Prostate gland (tissue), 2 donors: ENCODE measurements around the gene CAPSL. TPM values are rescaled to one million over a fixed set of nuclear protein-coding genes. Genes with fewer than 3 reads are reported as not detected.
"Not testable (repeated sequence)": the region's sequence is repeated elsewhere in the genome, so short reads cannot be mapped to it uniquely, and the experiment has no call there.

Experiments used
- DNase-seq: peaks from one replicate; pipeline ENCODE4 v3.0.0-alpha.2; 2019; ENCODE audit warnings: low spot score
- H3K27ac ChIP-seq, 2 donors: fragments of 200-600 bp; sonication (generic); 2 replicates each; pipeline ENCODE4 v1.5.1; 2017 to 2019
- H3K27me3 ChIP-seq: fragments of 200-600 bp; sonication (generic); replicated peaks from 2 replicates; pipeline ENCODE4 v1.5.1; 2019; ENCODE audit not compliant: insufficient read depth
- H3K36me3 ChIP-seq, 2 donors: fragments of 200-600 bp; sonication (generic); 1 replicate in 1 of 2; 2 replicates in 1 of 2; pipeline versions ENCODE4 v1.5.1 to v1.8.1; 2017 to 2019
- H3K4me1 ChIP-seq: fragments of 200-600 bp; sonication (generic); replicated peaks from 2 replicates; pipeline ENCODE4 v1.5.1; 2019
- H3K4me3 ChIP-seq, 2 donors: fragments of 200-600 bp; sonication (generic); 2 replicates each; pipeline ENCODE4 v1.5.1; 2017 to 2019
- H3K9me3 ChIP-seq: fragments of 200-600 bp; sonication (generic); 2 replicates; pipeline ENCODE4 v1.5.1; 2017
- CTCF ChIP-seq, 4 experiments: fragments of 200-600 bp in 2 of 4; fragments of 450-650 bp in 2 of 4; sonication (generic) in 2 of 4; IDR thresholded peaks; 1 replicate in 3 of 4; 2 replicates in 1 of 4; pipeline ENCODE4 v1.5.1; 2016 to 2019; ENCODE audit warnings: antibody characterized with exemption in 4 of 4, mild to moderate bottlenecking in 2 of 4, moderate library complexity in 2 of 4
- POLR2A ChIP-seq: fragments of 450-650 bp; IDR thresholded peaks from one replicate; pipeline ENCODE4 v1.6.1; 2016; ENCODE audit warnings: antibody characterized with exemption, mild to moderate bottlenecking
- POLR2AphosphoS5 ChIP-seq: sonication (generic); formaldehyde crosslinking; IDR thresholded peaks from one replicate; pipeline ENCODE4 v1.6.1; 2017; ENCODE audit warnings: antibody characterized with exemption
- whole genome bisulfite sequencing: methylation state at CpG from one replicate; pipeline ENCODE4 v1.1.5; 2018; 5-methylcytosine and 5-hydroxymethylcytosine counted together
- intact Hi-C: fragments of 100-400 bp; cut with DNase I; formaldehyde crosslinking; loops from one replicate; pipeline ENCODE4 v1.14.2; 2022
- small RNA-seq, 2 donors: library from RNA; depleted of rRNA; stranded (forward); fragments of <200 nt; gene quantifications; one replicate each; pipeline ENCODE3, GENCODE V24; 2016
- total RNA-seq, 2 donors: library from RNA; depleted of rRNA; stranded (reverse); fragments of >200 nt; gene quantifications; one replicate each; pipeline ENCODE4 v1.1.0, GENCODE V29; 2016

CAPSL gene
- total RNA-seq, 2 donors from 2014 or later: not detected

DNA sequence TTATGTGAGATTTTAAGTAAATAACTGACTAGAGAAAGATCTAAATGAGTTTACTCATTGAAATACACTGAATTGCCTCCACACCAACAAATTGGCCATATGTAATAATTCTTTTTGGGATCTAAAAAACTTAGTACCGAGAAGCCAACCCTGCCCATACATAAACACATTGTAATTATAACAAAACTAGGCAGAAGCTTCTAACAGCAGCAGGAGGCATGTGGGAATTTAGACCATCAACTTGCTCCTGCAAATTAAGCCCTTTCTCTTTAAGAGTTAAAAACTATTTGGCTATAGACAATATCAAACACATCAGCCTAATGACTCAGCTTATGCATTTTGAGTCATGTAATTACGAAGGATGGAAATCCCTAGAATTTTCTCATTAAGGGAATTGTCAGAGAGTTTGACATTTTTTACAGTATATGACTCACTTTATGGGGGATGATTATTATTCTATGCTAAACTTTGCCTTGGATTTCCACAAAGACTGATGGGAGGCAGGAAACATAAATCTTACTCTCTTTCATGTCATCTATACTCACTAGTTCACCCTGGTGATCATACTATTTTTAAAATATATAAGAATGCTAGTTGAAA, 80.7 kb downstream of the CAPSL start:
- H3K27ac ChIP-seq: no peak overlapping the region
- WGBS: 52% methylated on average over 2 of the region's 2 CpGs
- H3K4me3 ChIP-seq: no peak overlapping the region
- TF ChIP-seq CTCF (IDR thresholded peaks at IDR 0.05) (no peak), POLR2AphosphoS5 (no peak), POLR2A (no peak)
- H3K27me3 ChIP-seq: no peaks in the 10 kb centered on the region
- no peaks in the 10 kb centered on the region for H3K4me1 ChIP-seq
- no peaks in the 10 kb centered on the region for H3K36me3 ChIP-seq
- intact Hi-C loops: no loop called here
- H3K9me3 ChIP-seq: no peaks in the 10 kb centered on the region
- no peak for DNase-seq

DNA sequence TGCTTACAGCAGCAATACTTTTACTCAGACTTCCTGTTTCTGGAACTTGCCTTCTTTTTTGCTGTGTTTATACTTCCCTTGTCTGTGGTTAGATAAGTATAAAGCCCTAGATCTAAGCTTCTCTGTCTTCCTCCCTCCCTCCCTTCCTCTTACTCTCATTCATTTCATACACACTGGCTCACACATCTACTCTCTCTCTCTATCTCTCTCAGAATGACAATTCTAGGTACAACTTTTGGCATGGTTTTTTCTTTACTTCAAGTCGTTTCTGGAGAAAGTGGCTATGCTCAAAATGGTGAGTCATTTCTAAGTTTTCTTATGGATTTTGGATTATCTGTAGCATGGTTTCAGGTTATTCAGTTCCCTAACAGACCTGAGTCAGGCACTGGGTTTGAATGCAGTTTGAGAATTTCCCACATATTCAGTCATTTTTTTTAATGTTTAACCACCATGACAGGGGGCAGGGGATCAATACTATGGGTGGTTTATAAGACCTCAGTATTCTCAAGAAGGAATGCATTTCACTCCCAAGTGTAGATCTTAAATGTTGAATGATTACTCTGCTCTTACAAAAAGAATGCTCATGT, 81.6 kb downstream of the CAPSL start, which contains the start of gene IL7R:
Gene IL7R, plus strand, starts transcription at position 127 of the 587 bp plus-strand sequence. Its CDS starts 87 bp downstream, at position 214.
- no peak for TF ChIP-seq CTCF (IDR thresholded peaks at IDR 0.05)
- no peak for TF ChIP-seq POLR2AphosphoS5
- TF ChIP-seq POLR2A: no peak
- Histone ChIP-seq H3K27me3 (no peaks in the 10 kb centered on the region), H3K9me3 (no peaks in the 10 kb centered on the region), H3K4me3 (no peak within 1 kb of the TSS), H3K4me1 (no peaks in the 10 kb centered on the region), H3K36me3 (no peaks in the 10 kb centered on the region), H3K27ac (no peak within 1 kb of the TSS)
- DNase-seq: no peak
- intact Hi-C loops: no loop called here
- 45% methylated on average over 1 of the region's 1 CpG for WGBS

DNA sequence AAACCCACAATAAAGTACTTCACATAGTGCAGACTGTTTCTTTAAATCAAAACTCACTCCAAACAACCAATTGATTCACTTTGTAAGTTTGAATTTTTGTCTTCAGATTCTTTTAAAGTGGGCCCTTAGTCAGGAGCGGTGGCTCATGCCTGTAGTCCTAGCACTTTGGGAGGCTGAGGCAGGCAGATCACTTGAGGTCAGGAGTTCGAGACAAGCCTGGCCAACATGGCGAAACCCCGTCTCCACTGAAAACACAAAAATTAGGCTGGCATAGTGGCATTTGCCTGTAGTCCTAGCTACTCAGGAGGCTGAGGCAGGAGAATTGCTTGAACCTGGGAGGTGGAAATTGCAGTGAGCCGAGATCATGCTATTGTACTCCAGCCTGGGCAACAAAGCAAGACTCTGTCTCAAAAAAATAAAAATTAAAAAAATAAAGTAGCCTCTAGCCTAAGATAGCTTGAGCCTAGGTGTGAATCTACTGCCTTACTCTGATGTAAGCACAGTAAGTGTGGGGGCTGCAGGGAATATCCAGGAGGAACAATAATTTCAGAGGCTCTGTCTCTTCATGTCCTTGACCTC, 82.1 kb downstream of the CAPSL start:
- H3K9me3 ChIP-seq, H3K27ac ChIP-seq, intact Hi-C loops, DNase-seq, H3K4me3 ChIP-seq, H3K27me3 ChIP-seq, H3K4me1 ChIP-seq, H3K36me3 ChIP-seq: not testable (repeated sequence)
- 92% methylated on average over 5 of the region's 5 CpGs for WGBS

DNA sequence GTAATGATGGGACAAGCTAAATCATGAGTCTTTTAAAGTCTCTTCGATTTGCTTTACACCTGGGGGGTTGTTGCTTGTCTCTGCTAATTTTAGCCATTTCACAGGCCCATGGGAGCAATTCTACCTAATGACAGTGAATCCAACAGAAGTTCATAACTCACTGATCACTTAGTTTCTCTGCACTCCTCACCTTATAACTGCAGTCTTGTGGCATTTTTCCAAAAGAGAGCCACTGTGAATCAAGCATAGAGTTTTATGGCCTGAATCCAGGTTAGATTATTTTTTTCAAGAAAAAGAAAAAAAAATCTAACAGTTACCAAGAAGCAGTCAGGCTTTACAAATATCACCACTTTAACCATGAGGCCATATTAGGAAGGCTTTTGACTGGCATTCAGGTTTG, 83.2 kb downstream of the CAPSL start:
- Histone ChIP-seq H3K27ac (no peak overlapping the region), H3K36me3 (no peaks in the 10 kb centered on the region), H3K4me1 (no peaks in the 10 kb centered on the region), H3K4me3 (no peak overlapping the region), H3K9me3 (no peaks in the 10 kb centered on the region), H3K27me3 (no peaks in the 10 kb centered on the region)
- intact Hi-C loops: no loop called here
- no peak for DNase-seq
- TF ChIP-seq POLR2AphosphoS5: no peak
- no peak for TF ChIP-seq POLR2A
- no peak for TF ChIP-seq CTCF (IDR thresholded peaks at IDR 0.05)
- WGBS: 75% methylated on average over 1 of the region's 1 CpG

Small RNA genes lying within 50 kb of the gene (small RNA-seq; reads per million reads assigned to genes)
- 0 reads per million in 2 donors for gene AC112204.1

Other genes with a start within 250 kb of the CAPSL start
- gene IL7R, start 81.7 kb downstream of the CAPSL start, total RNA-seq: 10 to 100 TPM in 1 of 2 donors, 1 to 10 TPM in 1; 7.8 to 13.5 TPM
- 1 to 10 TPM in 1 of 2 donors, under 1 TPM in 1; 0.34 to 2.2 TPM for gene UGT3A1, start 52.8 kb upstream of the CAPSL start, total RNA-seq
- 1 to 10 TPM in 1 of 2 donors, under 1 TPM in 1; 0.55 to 4.0 TPM for gene UGT3A2, start 128.3 kb upstream of the CAPSL start, total RNA-seq
- gene LMBRD2, start 213.3 kb upstream of the CAPSL start, total RNA-seq: 10 to 100 TPM in 1 of 2 donors, 1 to 10 TPM in 1; 7.4 to 15.7 TPM
- gene SKP2, start 213.5 kb upstream of the CAPSL start, total RNA-seq: 1 to 10 TPM; 7.8 to 9.3 TPM